GM18502 (cell line): ENCODE results near the gene UBFD1.
"Not testable (repeated sequence)": the region's sequence is repeated elsewhere in the genome, so short reads cannot be mapped to it uniquely, and the experiment has no call there.

Source experiments
- ATAC-seq: cut with Tn5 transposase; IDR thresholded peaks from one replicate; pipeline ENCODE4 v1.9.1; 2021; ENCODE audit warnings: mild to moderate bottlenecking; ENCODE audit not compliant: unreplicated experiment, poor library complexity

The UBFD1 gene

DNA sequence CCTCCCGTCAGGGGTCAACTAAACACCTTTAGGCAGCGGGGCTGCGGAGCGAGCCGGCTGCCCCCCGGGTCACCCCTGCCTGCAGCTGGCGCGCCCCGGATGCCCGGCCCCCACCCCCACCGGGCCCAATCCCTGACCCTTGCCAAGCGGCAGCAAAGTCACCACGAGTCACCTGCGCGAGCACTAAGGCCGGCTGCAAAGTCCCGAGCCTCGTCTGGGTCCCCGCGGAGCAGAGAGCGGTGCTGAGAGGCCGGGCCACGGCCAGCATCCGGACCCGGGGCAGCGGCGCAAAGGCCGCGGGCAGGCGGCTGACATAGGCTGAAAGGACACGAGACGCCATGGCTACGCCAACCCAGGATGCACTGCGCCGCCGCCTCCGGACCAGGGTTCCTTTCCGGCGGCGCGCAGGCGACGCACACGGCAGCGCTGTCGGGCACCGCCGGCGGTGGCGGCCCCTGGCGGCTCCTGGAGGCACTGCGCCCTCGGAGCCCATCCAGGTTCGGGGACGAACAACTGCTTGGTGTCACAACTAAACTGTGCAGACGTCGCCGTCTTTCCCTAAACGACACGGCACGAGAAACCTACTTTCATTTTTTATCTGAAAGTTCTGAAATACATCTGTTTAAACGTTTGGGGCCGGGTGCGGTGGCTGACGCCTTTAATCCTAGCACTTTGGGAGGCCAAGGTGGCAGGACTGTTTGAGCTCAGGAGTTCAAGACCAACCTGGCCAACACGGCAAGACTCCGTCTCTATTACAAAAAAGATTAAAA is 38.6 kb downstream of the UBFD1 start, which contains the start of gene NDUFAB1:
Gene NDUFAB1, minus strand, starts transcription at position 366 of the 770 bp plus-strand sequence. Its CDS starts 26 bp downstream, at position 340.
- peak; percentile 91 for ATAC-seq

DNA sequence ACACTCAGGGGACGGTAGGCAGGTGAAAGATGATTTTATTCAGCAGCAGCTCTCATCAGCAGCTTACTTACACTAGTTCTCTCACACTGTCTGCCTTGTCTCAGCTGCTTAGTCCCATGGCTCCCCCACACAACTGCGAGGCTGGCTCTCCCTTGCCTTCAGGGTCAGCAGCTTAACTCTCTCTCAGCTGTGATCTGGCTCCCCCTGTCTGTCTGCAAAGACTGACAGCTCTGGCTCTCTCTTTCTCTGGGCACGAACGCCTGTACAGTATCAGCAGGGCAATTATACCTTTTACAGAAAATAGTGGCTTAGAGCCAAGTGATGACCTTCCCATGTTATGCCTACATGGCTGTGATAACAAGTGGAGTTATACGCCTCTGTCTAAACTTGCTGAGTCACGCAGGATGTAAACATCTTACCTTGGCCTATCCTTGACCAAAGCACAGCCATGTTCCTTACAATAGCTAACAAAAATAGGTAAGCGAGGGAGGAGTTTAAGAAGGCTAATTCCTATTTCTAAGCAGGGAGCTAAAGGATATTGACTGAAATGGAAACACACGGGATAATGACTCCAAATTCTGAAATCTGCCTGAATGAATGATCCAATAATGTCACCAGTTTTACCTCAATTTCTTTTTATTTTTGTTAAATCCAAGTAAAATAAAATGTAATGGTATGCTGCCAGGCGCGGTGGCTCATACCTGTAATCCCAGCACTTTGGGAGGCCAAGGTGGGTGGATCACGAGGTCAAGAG is 39.7 kb downstream of the UBFD1 start:
- ATAC-seq: no peak

DNA sequence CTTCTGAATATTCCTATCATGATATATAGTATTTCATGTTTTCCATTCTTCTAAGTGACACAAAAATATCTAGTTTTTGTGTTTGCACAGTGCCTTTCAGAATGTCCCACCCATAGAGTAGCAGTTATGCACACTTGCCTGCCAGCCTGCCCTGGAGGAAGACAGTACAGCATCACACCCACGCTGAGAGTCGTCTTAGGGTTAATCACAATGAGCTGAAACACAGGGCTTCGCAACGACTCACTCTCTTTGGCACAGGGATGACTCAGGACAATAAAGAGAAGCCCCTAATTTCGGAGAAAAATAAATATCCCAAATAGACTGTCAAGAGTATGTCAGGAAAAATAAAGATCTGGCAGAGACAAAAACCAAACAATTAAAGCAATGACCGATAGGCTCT is 50.2 kb downstream of the UBFD1 start:
- no peak for ATAC-seq

DNA sequence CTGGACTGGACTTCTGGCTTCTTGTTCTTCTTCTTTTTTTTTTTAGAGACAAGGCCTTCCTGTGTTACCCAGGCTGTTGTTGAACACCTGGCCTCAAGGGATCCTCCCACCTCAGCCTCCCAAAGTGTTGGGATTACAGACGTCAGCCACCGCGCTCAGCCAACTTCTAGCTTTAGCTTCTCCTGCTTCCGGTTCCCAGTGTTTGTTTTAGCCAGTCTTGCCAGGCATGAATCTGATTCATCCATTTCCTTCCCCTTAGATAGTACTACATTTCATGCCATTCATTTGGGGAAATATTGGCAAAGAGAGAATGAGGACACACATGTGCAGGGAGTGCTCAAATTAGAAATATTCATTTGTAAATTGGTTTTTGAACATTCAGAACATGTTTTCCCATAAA is 50.7 kb downstream of the UBFD1 start:
- no peak for ATAC-seq

DNA sequence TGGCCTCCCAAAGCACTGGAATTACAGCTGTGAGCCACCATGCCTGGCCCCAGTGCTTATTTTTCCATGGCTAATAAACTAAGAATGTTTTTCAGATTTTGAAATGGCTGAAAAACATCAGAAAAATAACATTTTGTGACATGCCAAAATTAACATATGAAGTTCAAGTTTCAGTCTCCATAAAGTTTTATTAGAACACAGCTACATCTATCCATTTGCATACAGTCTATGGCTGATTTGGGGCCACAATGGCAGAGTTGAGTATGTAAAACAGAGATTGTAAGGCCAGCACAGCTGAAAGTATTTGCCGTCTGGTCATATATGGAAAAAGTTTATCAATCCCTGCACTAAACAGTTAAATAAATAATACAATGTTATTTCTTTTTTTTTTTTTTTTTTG is 52.4 kb downstream of the UBFD1 start:
- no peak for ATAC-seq

DNA sequence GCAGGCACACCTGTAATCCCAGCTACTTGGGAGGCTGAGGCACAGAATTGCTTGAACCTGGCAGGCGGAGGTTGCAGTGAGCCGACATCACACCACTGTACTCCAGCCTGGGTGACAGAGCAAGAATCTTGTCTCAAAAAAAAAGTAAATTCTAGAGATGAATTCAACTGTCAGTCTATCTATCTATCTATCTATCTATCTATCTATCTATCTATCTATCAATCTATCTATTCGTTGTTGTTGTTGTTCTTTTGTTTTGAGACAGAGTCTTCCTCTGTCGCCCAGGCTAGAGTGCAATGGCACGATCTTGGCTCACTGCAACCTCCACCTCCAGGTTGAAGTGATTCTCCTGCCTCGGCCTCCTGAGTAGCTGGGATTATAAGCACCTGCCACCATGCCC is 53.4 kb downstream of the UBFD1 start:
- not testable (repeated sequence) for ATAC-seq

DNA sequence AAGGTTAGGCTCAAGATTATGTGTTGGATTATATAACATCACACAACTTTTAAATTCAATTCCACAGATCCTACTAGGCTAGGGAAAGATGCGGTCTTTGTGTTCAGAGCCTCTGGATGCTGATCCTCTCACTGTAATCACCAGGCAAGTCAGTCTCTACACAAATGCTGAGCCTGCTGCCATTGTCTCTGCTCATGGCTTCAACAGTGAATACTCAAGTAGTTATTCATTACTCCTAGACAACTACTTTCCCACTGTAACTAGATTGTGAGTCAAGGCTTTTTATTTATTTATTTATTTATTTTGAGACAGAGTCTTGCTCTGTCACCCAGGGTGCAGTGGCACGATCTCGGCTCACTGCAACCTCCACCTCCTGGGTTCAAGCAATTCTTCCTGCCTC is 54.4 kb downstream of the UBFD1 start:
- no peak for ATAC-seq

DNA sequence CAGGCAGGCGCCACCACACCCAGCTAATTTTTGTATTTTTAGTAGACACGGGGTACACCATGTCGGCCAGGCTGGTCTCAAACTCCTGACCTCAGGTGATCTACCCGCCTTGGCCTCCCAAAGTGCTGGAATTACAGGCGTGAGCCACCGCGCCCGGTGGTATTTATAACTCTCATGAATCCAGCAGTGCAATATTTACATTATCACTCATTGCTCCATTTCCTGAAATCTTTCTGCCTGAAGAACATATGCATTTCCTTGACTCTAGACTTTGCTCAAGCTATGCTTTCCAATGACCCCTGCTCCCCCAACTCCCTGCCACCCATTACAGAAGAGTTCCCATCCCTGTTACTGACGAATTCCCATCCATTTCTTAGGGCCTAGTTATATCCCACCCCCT is 58.3 kb downstream of the UBFD1 start:
- ATAC-seq: no peak
